Measurements from ENCODE around the gene MRPS6.

Gene MRPS6

DNA sequence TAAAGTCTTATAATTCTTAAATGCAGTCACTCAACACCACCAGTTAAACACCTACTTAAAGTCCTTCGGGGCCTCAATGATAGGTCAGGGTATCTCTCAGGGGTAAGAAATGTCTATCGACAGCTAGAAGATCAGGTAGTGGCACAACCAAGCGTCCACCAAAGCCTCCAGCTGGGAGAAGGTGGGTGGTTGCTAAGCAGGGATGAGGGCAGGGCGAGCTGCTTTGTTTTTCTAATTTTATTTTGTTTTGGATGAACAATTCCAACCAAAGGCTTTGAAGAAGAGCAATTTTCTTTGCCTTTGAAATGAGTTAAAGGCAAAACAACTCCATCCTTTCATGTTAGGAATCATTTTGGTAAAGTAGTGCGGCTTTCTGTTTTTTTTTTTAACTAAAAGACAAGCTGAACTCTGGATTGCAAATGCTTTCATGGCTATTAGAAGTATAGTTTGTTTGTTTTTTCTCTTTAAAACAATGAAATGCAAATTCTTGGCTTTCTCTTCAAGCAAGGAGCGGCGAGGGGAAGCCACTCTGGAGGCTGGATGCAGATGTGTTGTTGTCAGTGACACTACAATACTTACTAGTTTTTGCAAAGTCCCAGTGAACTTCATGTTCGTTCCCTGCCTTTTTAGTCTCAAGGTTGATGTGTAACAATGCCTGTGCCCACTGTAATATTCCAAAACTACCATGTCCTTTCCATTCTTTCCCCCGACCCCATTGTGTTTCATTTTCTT lies 106.0 kb downstream of the MRPS6 start:
- DNase-seq (ENCODE audit: low read depth in 2 of 2, low spot score in 1 of 2) = no peak

DNA sequence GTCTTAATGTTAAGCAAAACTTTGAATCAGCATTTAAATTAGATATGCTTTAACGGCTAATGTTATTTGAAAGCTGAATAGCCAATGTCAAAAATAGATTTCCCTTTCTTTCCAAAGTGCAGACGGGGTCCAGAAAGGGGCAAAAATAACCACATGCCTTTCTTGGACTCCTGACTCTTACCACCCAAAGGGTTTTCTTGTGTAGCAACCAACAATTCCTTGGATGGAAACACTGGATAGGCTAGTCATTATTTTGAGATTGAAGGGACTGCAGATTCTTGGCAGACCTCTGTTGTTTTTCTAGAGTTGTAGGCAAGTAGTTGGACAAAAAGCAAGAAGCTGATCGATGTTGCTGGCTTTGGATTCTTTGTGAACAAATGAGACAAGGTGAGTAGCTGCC lies 107.0 kb downstream of the MRPS6 start:
- no peak for DNase-seq (ENCODE audit: low read depth in 2 of 2, low spot score in 1 of 2)

DNA sequence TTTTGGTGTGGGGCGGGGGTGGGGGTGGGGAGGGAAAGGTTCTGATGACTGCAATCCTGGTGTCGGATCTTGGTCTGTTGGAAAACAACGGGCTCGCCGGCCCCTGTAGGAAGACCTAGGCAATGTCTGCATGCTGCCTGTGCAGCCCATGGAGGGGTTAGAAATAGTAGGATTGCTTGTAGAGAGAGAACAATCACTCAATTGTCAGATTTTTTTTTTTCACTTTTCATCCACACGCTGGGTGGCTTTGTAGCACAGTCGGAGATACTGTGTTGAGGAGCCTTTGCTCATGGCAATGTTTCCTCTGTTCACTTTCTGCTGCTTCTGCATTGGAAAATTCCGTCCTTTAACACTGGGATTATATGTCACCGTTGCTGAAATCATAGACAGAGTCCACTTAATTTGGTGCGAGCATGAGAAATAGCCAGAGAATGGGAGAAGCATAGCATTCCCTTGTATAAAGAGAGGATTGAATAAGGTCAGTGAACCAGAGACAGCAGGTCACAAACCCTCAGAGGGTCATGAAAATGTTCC lies 107.5 kb downstream of the MRPS6 start:
- no peak for DNase-seq (ENCODE audit: low read depth in 2 of 2, low spot score in 1 of 2)

DNA sequence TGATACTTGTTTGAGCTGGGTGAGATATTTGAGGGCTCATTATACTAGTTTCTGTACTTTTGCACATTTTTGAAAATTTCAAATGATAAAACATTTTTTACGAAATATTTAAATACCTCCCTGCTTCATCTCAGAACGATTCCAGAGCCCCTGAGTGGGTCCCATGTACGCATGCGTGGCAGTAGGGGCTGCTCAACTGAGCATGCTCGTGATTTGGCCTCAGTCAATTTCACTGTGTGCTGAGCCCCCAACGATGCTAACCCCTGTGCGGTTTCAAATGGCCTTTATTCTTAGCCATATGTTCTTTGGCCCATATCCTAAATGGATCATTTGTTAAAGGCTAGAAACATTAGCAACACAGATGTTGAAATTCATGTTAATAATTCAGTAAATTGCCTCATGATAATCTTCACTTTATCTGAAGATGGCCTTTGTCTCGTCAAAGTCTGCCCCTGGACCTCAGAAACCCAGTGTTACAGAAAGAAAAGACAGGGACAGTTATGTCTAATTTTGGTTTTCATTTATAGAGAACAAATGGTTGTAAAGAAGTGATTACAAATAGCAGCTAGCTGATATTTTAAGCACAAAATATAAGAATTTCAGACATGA lies 108.2 kb downstream of the MRPS6 start:
- no peak for DNase-seq (ENCODE audit: low read depth in 2 of 2, low spot score in 1 of 2)

DNA sequence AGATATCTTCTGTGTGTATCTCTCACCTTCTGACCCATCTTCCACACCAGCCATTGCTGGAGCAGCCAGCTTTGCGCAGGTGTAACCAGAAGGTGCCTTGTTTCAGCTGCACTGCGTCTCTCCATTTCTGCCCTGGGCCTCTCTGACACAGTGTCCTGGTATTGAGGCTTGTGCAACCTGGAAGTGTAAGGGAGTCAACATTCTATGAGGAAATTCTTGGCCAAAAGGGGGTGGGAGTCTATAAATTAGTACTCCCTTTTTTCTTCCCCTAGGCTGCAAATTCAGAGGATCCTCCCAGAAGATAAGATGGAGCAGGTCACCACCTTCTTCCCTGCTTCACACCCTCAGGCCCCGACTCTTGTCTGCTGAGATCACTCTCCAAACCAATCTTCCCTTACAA lies 109.1 kb downstream of the MRPS6 start:
- DNase-seq (ENCODE audit: low read depth in 2 of 2, low spot score in 1 of 2) = no peak

DNA sequence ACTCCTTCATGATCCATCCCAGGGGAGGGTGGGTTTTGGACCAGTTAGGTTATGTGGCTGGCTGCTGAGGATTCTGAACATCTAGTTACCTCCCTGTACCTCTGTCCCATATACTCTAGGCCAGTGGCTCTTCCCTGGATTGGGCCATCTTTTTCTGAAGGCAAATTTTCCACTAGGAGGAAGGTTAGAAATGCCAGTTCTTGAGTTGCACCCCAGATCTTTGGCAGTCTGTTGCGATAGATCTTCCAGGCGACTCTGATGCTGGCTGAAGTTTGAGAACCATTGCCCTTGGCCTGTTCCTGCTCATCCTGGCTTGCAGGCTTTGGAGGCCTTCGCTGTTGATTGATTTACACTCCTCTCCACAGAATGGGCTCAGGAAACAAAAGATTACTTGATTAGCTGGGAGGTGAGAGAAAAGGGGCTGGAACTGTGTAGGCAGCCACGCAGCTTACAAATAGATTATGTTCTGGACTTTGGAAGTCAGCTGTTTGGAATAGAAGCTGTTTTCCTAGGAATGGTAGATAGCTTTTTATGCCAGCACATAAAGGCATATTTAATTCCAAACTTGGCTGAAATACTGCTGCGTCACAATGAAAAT lies 110.1 kb downstream of the MRPS6 start:
- DNase-seq (ENCODE audit: low read depth in 2 of 2, low spot score in 1 of 2) = no peak

DNA sequence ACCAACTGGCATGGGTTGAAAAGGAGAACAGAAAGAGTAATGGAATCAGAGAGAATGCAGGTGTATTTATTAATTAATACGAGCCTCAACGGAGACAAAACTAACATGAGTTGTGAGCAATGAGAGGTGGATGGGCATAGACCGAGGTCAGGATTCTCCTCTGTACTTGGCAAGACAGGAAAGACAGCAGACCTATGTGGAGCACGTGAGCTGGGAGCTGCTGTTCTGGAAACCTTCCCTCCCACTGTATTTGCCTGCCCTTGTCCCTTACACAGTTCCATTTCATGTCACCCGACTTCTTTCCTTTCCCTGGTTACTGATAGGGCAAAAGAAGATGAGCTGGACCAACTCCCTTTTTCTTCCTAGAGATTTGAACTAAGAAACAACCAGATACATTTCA lies 110.9 kb downstream of the MRPS6 start:
- DNase-seq (ENCODE audit: low read depth in 2 of 2, low spot score in 1 of 2) = no peak

DNA sequence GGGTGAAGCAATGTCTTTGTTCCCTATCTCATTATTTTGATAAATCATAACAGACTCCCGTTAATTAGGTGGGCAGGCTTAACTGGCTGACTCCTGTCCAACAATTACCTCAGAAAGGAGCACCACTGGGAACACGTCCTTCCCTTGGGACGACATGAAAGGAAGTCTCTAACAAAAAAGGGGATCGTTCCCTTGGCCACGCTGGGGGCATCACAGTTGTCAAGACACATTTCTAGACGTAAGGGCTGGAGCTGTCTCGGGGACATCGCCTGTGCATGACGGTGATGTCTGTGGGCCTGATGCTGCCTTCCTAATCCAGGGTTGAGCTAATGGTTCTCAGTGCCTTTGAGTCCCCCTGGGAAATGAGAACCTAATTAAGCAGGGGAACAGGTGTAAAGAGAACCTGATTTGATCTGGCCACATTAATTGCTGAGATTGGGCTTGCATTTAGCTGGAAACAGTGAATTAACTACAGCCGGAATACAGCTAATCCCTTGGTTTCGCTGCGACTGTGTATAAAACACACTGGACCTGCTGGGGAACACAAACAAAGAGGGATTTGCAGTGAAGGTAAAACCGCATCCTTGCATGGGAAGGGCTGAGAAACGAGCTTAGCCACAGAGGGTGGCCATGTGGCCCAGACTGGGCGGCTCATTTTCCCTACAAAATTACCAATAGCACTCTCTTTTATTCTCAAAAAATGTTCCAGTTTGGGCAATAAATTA lies 111.8 kb downstream of the MRPS6 start:
- DNase-seq (ENCODE audit: low read depth in 2 of 2, low spot score in 1 of 2) = no peak

DNA sequence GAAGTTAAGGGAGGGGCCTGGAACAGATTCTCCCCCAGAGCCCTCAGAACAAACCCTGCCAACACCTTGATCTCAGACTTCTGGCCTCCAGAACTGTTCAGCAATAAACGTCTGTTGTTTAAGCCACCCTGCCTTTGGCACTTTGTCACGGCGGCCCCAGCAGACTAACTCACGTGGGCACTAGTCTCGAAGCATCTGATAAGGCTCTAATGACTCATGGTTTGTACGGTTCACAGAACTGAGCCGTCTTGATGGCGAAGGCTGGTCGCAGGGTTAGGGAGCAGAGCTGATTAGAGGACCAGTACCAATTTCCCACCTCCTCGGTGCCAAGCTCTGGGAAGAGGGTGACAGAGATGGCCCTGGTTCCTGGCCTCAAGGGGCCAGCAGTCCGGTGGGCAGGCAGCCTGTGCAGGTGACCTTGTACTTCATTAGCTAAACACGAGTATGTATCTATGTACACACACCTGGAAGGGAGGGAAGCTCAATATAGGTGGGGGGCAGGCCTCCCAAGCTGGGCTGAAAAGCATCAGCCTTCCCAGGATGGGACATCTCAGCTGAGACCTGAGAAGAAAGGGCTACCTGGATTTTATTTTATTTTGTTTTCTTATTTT lies 112.8 kb downstream of the MRPS6 start:
- DNase-seq (ENCODE audit: low read depth in 2 of 2, low spot score in 1 of 2) = no peak

DNA sequence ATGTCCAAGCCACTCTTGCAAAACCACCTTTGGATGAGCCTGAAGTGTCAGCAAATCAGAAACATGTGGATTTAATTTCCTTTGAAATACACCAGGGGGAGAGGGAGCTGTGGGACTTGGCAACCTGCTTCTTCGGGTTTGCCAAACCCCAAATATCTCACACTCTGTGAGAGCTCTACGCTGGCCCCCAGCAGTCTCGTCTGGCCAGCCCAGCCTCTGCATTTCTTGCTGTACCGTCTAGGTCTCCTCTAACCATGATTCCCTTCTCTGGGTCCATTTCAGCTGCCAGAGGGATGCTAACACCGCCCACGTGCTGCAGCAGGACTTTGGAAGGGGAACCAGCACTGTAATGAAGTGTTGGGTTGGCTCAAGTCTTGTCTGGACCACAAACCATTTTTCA lies 114.6 kb downstream of the MRPS6 start:
- DNase-seq (ENCODE audit: low read depth in 2 of 2, low spot score in 1 of 2) = no peak

DNA sequence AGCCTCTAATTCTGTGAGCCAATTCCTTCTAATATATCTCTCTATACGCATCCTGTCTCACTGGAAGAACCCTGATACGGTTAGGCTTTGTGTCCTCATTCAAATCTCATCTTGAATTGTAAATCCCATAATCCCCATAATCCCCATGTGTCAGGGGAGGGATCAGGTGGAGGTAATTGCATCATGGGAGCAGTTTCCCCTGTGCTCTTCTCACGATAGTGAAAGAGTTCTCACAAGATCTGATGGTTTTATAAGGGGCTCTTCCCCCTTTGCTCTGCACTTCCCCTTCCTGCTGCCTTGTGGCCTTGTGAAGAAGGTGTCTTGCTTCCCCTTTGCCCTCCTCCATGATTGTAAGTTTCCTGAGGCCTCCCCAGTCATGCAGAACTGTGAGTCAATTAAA lies 116.1 kb downstream of the MRPS6 start:
- no peak for DNase-seq (ENCODE audit: low read depth in 2 of 2, low spot score in 1 of 2)

DNA sequence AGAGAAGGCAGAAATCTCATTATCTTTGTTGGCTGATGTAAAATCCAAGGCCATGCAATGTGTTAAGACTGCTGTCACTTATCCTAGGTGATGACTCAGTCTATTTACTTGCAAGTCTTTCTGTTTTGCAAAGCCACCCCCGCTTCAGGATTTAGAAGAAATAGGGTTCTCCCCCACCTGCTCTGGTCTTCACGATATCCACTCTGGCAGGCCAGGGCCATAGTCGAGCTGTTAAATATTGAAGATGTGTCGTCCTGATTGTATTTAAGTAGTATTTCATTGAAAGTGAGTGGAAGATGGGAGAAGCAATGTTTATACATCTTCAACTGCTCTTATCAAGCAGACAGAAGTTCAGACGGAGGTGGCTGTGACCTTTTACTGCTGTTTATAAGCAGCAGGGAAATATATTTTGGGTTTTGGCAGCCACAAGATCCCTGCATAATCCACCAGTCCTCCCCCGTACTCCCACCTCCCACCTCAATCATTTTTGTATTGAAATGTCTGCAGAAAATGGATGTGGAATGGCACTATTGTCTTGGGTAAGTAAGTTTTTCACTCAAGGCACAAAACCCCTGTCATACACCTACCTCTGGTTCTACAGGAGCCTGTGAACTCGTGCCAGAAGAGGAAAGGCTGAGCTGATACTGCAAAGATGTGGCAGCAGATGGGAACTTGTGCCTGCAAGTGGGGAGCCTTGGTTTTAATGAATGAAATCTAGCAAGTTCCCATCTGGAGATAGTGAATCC lies 117.4 kb downstream of the MRPS6 start:
- DNase-seq (ENCODE audit: low read depth in 2 of 2, low spot score in 1 of 2) = no peak

DNA sequence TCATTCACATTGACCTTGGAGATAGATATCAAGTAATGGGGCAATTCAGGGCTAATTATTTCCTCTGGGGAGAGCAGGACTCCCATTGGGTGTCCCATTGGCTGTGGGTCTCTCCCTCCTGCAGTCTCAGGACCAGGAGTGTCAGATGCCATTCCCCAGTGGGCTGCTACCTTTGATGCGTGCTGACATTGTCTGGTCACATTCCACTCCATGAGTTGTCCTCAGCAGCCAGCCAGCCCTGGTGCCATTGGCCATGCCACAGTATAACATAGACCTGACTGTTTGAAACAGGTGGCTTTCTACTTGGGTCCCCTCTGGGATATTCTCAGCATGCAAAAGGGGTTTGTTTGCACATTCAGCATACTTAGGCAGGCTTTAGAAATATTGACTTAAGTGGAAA lies 118.5 kb downstream of the MRPS6 start:
- DNase-seq (ENCODE audit: low read depth in 2 of 2, low spot score in 1 of 2) = no peak
